PC-3 (cell line): Measurements from ENCODE around the gene MET. TPM values are rescaled to one million over a fixed set of nuclear protein-coding genes. Genes with fewer than 3 reads are reported as not detected.
"Not testable (repeated sequence)": the region's sequence is repeated elsewhere in the genome, so short reads cannot be mapped to it uniquely, and the experiment has no call there.

Experiments
- ATAC-seq: fragments of 200-7000 bp; cut with Tn5 transposase; 2 replicates; pipeline ENCODE4 v1.9.1; 2020; ENCODE audit warnings: mild to moderate bottlenecking, moderate library complexity
- BruUV-seq: library from RNA; stranded (reverse); fragments of 400-500 nt; replicated peaks from 2 replicates; lab custom pipeline; 2021; lab: Mats Ljungman, UMichigan
- CTCF ChIA-PET: fragments of 300-600 bp; sonication (Branson Sonifier 250); formaldehyde crosslinking; loops from one replicate; lab custom pipeline; 2022; ENCODE audit warnings: antibody characterized with exemption; lab: Charles Lee
- POLR2A ChIA-PET: fragments of 300-600 bp; sonication (Branson Sonifier 250); formaldehyde crosslinking; loops from one replicate; lab custom pipeline; 2022; ENCODE audit warnings: antibody characterized with exemption; ENCODE audit not compliant: unreplicated experiment; lab: Charles Lee
- DNase-seq: peaks from one replicate; pipeline ENCODE4 v3.0.0-alpha.2; 2015
- H2AFZ ChIP-seq: fragments of 300-600 bp; sonication (generic); 2 replicates; pipeline ENCODE4 v1.6.0; 2016; ENCODE audit warnings: antibody characterized with exemption, low read length
- H3F3A ChIP-seq: fragments of 300-600 bp; sonication (generic); one replicate; pipeline ENCODE4 v1.6.0; 2017; ENCODE audit warnings: antibody characterized with exemption, low read length, control low read depth, mild to moderate bottlenecking; ENCODE audit not compliant: unreplicated experiment
- H3K27ac ChIP-seq: fragments of 300-600 bp; sonication (generic); 2 replicates; pipeline ENCODE4 v1.5.1; 2016; ENCODE audit warnings: mild to moderate bottlenecking, low read length
- H3K27me3 ChIP-seq: fragments of 300-600 bp; sonication (generic); 2 replicates; pipeline ENCODE4 v1.6.1; 2016; ENCODE audit warnings: low read length, mixed read lengths
- H3K36me3 ChIP-seq: fragments of 300-600 bp; sonication (generic); 2 replicates; pipeline ENCODE4 v1.6.1; 2016; ENCODE audit warnings: low read depth, mixed run types, low read length, mixed read lengths
- H3K4me1 ChIP-seq: fragments of 300-600 bp; sonication (generic); 2 replicates; pipeline ENCODE4 v1.5.1; 2016; ENCODE audit warnings: low read length; ENCODE audit not compliant: insufficient read depth
- H3K4me2 ChIP-seq: fragments of 300-600 bp; sonication (generic); 2 replicates; pipeline ENCODE4 v1.6.0; 2016; ENCODE audit warnings: low read length
- H3K4me3 ChIP-seq: fragments of 300-600 bp; sonication (generic); 2 replicates; pipeline ENCODE4 v1.5.1; 2016; ENCODE audit warnings: mild to moderate bottlenecking, low read length, mixed read lengths
- H3K79me2 ChIP-seq: fragments of 300-600 bp; sonication (generic); 2 replicates; pipeline ENCODE4 v1.6.1; 2017; ENCODE audit warnings: low read length, mixed read lengths
- H3K9ac ChIP-seq: fragments of 300-600 bp; sonication (generic); 2 replicates; pipeline ENCODE4 v1.6.0; 2016; ENCODE audit warnings: mild to moderate bottlenecking, low read length
- H3K9me2 ChIP-seq: fragments of 300-600 bp; sonication (generic); replicated peaks from 2 replicates; pipeline ENCODE4 v1.6.1; 2016; ENCODE audit warnings: mixed run types, low read length, mixed read lengths
- H3K9me3 ChIP-seq: fragments of 300-600 bp; sonication (generic); 2 replicates; pipeline ENCODE4 v1.6.1; 2016; ENCODE audit warnings: low read length, mixed read lengths
- H4K20me1 ChIP-seq: fragments of 300-600 bp; sonication (generic); 2 replicates; pipeline ENCODE4 v1.6.1; 2016; ENCODE audit warnings: low read length, mixed read lengths
- EZH2 ChIP-seq: fragments of 300-600 bp; sonication (generic); IDR thresholded peaks from one replicate; pipeline ENCODE4 v1.6.1; 2017; ENCODE audit warnings: antibody characterized with exemption, mild to moderate bottlenecking, low read length; ENCODE audit not compliant: unreplicated experiment
- EZH2phosphoT487 ChIP-seq: fragments of 300-600 bp; sonication (generic); IDR thresholded peaks from 2 replicates; pipeline ENCODE4 v1.6.1; 2018; ENCODE audit warnings: mild to moderate bottlenecking, antibody characterized with exemption, low read length, borderline replicate concordance
- intact Hi-C: fragments of 100-400 bp; cut with micrococcal nuclease; formaldehyde crosslinking; loops from 2 replicates; pipeline ENCODE4 v1.9.0; 2023
- total RNA-seq: library from RNA; depleted of rRNA; stranded (reverse); fragments of >200 nt; gene quantifications from 2 replicates; pipeline ENCODE4 v1.2.3, GENCODE V29; 2014
- TF ChIP-seq, protein P1 (sequence below): fragments of 300-600 bp; sonication (generic); conservative IDR thresholded peaks from 2 replicates; pipeline ENCODE4 v1.5.1; 2017; ENCODE audit warnings: antibody characterized with exemption, low read depth, mild to moderate bottlenecking, low read length

Gene MET
- total RNA-seq, 1 experiment from 2014 or later, result 118 TPM

DNA sequence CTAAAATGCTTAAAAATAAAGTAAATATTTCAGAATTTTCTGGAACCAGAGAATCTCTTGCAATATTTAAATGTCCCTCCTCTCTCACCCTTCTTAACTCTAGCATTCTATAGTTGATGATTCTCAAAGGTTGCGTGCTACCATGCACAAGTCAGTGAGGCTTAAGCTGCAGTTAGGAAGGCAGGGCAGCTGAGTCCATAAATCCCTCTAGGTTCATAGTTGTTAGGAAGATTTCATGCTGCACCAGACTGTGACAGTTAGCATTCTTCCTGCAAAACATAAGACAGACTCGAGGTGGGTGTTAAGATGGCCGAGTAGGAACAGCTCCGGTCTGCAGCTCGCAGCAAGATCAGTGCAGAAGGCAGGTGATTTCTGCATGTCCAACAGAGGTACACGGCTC, 70.6 kb downstream of the MET start:
- H3K4me3 ChIP-seq, result no peak overlapping the region
- H3K27me3 ChIP-seq, result no peaks in the 10 kb centered on the region
- no peak for TF ChIP-seq EZH2
- TF ChIP-seq, protein P1, sequence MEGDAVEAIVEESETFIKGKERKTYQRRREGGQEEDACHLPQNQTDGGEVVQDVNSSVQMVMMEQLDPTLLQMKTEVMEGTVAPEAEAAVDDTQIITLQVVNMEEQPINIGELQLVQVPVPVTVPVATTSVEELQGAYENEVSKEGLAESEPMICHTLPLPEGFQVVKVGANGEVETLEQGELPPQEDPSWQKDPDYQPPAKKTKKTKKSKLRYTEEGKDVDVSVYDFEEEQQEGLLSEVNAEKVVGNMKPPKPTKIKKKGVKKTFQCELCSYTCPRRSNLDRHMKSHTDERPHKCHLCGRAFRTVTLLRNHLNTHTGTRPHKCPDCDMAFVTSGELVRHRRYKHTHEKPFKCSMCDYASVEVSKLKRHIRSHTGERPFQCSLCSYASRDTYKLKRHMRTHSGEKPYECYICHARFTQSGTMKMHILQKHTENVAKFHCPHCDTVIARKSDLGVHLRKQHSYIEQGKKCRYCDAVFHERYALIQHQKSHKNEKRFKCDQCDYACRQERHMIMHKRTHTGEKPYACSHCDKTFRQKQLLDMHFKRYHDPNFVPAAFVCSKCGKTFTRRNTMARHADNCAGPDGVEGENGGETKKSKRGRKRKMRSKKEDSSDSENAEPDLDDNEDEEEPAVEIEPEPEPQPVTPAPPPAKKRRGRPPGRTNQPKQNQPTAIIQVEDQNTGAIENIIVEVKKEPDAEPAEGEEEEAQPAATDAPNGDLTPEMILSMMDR, result no peak
- no peak for TF ChIP-seq EZH2phosphoT487
- no TSS peak for BruUV-seq
- H3F3A ChIP-seq, result no peaks in the 10 kb centered on the region
- peaks cover 9% of the 10 kb centered on the region for H3K79me2 ChIP-seq
- ChIA-PET CTCF (no interaction called here), POLR2A (no interaction called here)
- H3K27ac ChIP-seq, result no peak overlapping the region
- intact Hi-C loops, result no loop called here
- DNase-seq (no peak), ATAC-seq (no peak)
- no peaks in the 10 kb centered on the region for H3K9me2 ChIP-seq
- H4K20me1 ChIP-seq, result no peaks in the 10 kb centered on the region; the same call in 1 of the 2 replicates
- no peak overlapping the region for H3K4me2 ChIP-seq
- H3K9ac ChIP-seq, result no peak overlapping the region
- H3K4me1 ChIP-seq, result peaks cover 10% of the 10 kb centered on the region; the same call in 1 of the 2 replicates
- H3K36me3 ChIP-seq, result peaks cover 59% of the 10 kb centered on the region
- no peaks in the 10 kb centered on the region for H3K9me3 ChIP-seq
- H2AFZ ChIP-seq, result no peak overlapping the region

DNA sequence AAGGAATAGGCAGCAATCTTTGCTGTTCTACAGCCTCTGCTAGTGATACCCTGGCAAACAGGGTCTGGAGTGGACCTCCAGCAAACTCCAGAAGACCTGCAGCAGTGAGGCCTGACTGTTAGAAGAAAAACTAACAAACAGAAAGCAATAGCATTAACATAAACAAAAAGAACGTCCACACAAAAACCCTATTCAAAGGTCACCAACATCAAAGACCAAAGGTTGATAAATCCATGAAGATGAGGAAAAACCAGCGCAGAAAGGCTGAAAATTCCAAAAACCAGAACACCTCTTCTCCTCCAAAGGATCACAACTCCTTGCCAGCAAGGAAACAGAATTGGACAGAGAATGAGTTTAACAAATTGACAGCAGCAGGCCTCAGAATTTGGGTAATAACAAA, 71.8 kb downstream of the MET start:
- CTCF ChIA-PET, H3K27me3 ChIP-seq, H3K79me2 ChIP-seq, H4K20me1 ChIP-seq, H3K9me3 ChIP-seq, H3K4me3 ChIP-seq, BruUV-seq, ATAC-seq, H3K9me2 ChIP-seq, H2AFZ ChIP-seq, H3K27ac ChIP-seq, POLR2A ChIA-PET, intact Hi-C loops, H3F3A ChIP-seq, DNase-seq, H3K4me2 ChIP-seq, H3K9ac ChIP-seq: not testable (repeated sequence)
- Histone ChIP-seq H3K4me1 (peaks cover 10% of the 10 kb centered on the region; the same call in 1 of the 2 replicates), H3K36me3 (peaks cover 52% of the 10 kb centered on the region)

DNA sequence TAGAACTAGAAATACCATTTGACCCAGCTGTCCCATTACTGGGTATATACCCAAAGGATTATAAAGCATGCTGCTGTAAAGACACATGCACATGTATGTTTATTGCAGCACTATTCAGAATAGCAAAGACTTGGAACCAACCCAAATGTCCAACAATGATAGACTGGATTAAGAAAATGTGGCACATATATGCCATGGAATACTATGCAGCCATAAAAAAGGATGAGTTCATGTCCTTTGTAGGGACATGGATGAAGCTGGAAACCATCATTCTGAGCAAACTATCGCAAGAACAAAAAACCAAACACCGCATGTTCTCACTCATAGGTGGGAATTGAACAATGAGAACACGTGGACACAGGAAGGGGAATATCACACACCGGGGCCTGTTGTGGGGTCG, 74.4 kb downstream of the MET start:
- H3K9me3 ChIP-seq, ATAC-seq, H3K27me3 ChIP-seq, H3K27ac ChIP-seq, H3K9me2 ChIP-seq, H3K9ac ChIP-seq, intact Hi-C loops, POLR2A ChIA-PET, CTCF ChIA-PET, H3K4me3 ChIP-seq, H3F3A ChIP-seq, H4K20me1 ChIP-seq, DNase-seq, H3K4me1 ChIP-seq, H3K79me2 ChIP-seq, BruUV-seq, H3K4me2 ChIP-seq, H2AFZ ChIP-seq: not testable (repeated sequence)
- H3K36me3 ChIP-seq, result peaks cover 28% of the 10 kb centered on the region

DNA sequence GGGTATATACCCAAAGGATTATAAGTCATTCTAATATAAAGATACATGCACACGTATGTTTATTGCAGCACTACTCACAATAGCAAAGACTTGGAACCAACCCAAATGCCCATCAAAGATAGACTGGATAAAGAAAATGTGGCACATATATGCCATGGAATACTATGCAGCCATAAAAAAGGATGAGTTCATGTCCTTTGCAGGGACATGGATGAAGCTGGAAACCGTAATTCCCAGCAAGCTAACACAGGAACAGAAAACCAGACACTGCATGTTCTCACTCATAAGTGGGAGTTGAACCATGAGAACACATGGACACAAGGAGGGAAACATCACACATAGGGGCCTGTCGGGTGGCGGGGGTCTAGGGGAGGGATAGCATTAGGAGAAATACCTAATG, 79.1 kb downstream of the MET start:
- ATAC-seq, CTCF ChIA-PET, H3F3A ChIP-seq, H3K27me3 ChIP-seq, H3K4me3 ChIP-seq, H2AFZ ChIP-seq, intact Hi-C loops, H3K9me3 ChIP-seq, H3K79me2 ChIP-seq, H3K9ac ChIP-seq, H3K4me2 ChIP-seq, H3K36me3 ChIP-seq, DNase-seq, H3K9me2 ChIP-seq, POLR2A ChIA-PET, H3K27ac ChIP-seq, H3K4me1 ChIP-seq, H4K20me1 ChIP-seq, BruUV-seq: not testable (repeated sequence)
